GM12891 (cell line): Measurements from ENCODE around the gene IL13.
A peak's percentile ranks its signal among the peaks of the same experiment; 100 is the strongest.

Source experiments
- PAX5 ChIP-seq: IDR thresholded peaks from 2 replicates; pipeline ENCODE4 v1.6.1; 2011; ENCODE audit warnings: low read length, moderate library complexity, mild to moderate bottlenecking; ENCODE audit not compliant: insufficient read depth, severe bottlenecking
- POLR2A ChIP-seq: IDR thresholded peaks from 2 replicates; pipeline ENCODE4 v1.6.1; 2011; ENCODE audit warnings: low read depth, low read length, control low read depth
- POLR2AphosphoS5 ChIP-seq: IDR thresholded peaks from 2 replicates; pipeline ENCODE4 v1.6.1; 2011; ENCODE audit warnings: low read depth, low read length, control low read depth
- POU2F2 ChIP-seq: IDR thresholded peaks from 2 replicates; pipeline ENCODE4 v1.6.1; 2011; ENCODE audit warnings: low read depth, mild to moderate bottlenecking, control low read depth, low read length, moderate library complexity
- SPI1 ChIP-seq: IDR thresholded peaks from 2 replicates; pipeline ENCODE4 v1.6.1; 2011; ENCODE audit warnings: low read depth, low read length, control low read depth
- TAF1 ChIP-seq: IDR thresholded peaks from 2 replicates; pipeline ENCODE4 v1.6.1; 2011; ENCODE audit warnings: low read depth, low read length, control low read depth

DNA sequence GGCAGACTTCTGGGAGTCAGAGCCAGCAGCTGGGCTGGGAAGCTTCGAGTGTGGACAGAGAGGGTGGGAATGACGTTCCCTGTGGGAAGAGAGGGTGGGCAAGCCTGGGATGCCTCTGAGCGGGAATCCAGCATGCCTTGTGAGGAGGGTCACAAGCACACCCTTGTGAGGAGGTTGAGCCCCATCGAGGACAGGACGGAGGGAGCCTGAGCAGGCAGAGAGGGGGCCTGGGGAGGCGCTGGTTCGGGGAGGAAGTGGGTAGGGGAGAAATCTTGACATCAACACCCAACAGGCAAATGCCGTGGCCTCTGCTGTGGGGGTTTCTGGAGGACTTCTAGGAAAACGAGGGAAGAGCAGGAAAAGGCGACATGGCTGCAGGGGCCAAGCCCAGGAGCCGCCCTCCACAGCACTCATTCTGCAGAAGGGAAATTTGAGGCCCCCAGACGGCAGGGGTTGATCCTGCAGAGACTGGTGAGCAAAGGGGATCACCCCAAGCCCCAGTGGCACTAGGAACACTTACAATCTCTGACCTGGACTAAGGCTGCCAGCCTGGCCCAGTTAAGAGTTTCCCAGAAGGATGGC is 1.1 kb upstream of the IL13 start:
- TF ChIP-seq POLR2A: no peak
- no peak for TF ChIP-seq TAF1
- TF ChIP-seq POLR2AphosphoS5: no peak
- peak; percentile 61 for TF ChIP-seq SPI1
- TF ChIP-seq POU2F2: no peak
- no peak for TF ChIP-seq PAX5
